HepG2 (cell line): ENCODE data around the gene DACT2. TPM values are rescaled to one million over a fixed set of nuclear protein-coding genes. Genes with fewer than 3 reads are reported as not detected.
A peak's percentile ranks its signal among the peaks of the same experiment; 100 is the strongest.

Source experiments
- ATAC-seq: fragments of 200-7000 bp; cut with Tn5 transposase; 3 replicates; pipeline ENCODE4 v1.9.1; 2020; ENCODE audit warnings: mild to moderate bottlenecking, moderate library complexity
- BruUV-seq: library from RNA; stranded (reverse); fragments of 400-500 nt; replicated peaks from 2 replicates; lab custom pipeline; 2021; lab: Mats Ljungman, UMichigan
- CTCF ChIA-PET: fragments of 300-600 bp; formaldehyde crosslinking; extraction: SDS; loops from one replicate; lab custom pipeline; 2021; ENCODE audit warnings: low total read pairs, inconsistent platforms, low intra/inter-chr PET ratio; lab: Yijun Ruan, JAX
- POLR2A ChIA-PET: fragments of 350-600 bp; sonication (Branson Sonifier 250); formaldehyde crosslinking; loops from one replicate; lab custom pipeline; 2020; ENCODE audit warnings: antibody characterized with exemption, inconsistent platforms; lab: Yijun Ruan, JAX
- DNase-seq: peaks from one replicate; pipeline ENCODE4 v3.0.0-alpha.2; 2015; ENCODE audit warnings: low spot score
- FAIRE-seq: peaks from 3 replicates; lab custom pipeline; 2011; peaks lifted over from hg19 to GRCh38; lab: Jason Lieb, UNC
- H2AFZ ChIP-seq: one replicate; pipeline ENCODE4 v1.6.1; 2011; ENCODE audit warnings: low read length, inconsistent platforms
- H3K27ac ChIP-seq: fragments of 300-600 bp; 3 replicates; pipeline ENCODE4 v1.8.0; 2011; ENCODE audit warnings: mixed run types, mild to moderate bottlenecking, mixed read lengths, low read length, inconsistent platforms; ENCODE audit not compliant: insufficient read depth; ENCODE audit errors: extremely low read length
- H3K27me3 ChIP-seq, 2 experiments: fragments of 200-600 bp in 1 of 2; 2 replicates in 1 of 2; 3 replicates in 1 of 2; pipeline versions ENCODE4 v1.6.0 to v1.8.0; 2011; ENCODE audit warnings: low read length in 2 of 2, mild to moderate bottlenecking in 2 of 2, moderate library complexity in 2 of 2, inconsistent platforms in 1 of 2; ENCODE audit not compliant: insufficient read depth in 2 of 2, control insufficient read depth in 1 of 2
- H3K36me3 ChIP-seq, 2 experiments: fragments of 200-600 bp in 1 of 2; replicated peaks in 1 of 2; 2 replicates in 1 of 2; 3 replicates in 1 of 2; pipeline versions ENCODE4 v1.5.1 to v1.8.0; 2011; ENCODE audit warnings: low read length in 2 of 2, inconsistent platforms in 1 of 2; ENCODE audit not compliant: insufficient read depth in 2 of 2, control insufficient read depth in 1 of 2
- H3K4me1 ChIP-seq: 2 replicates; pipeline ENCODE4 v1.5.1; 2012; ENCODE audit warnings: low read length, inconsistent platforms; ENCODE audit not compliant: insufficient read depth
- H3K4me2 ChIP-seq: 2 replicates; pipeline ENCODE4 v1.6.0; 2011; ENCODE audit warnings: low read depth, low read length, inconsistent platforms
- H3K4me3 ChIP-seq, 3 experiments: fragments of 200-600 bp in 1 of 3; sonication (generic), shearing (Covaris generic) in 1 of 3; replicated peaks in 1 of 3; 2 replicates each; pipeline ENCODE4 v1.5.1; 2011 to 2016; ENCODE audit warnings: low read length in 3 of 3, inconsistent platforms in 2 of 3, low read depth in 2 of 3, mild to moderate bottlenecking in 2 of 3, control low read depth in 1 of 3, mixed read lengths in 1 of 3; ENCODE audit not compliant: insufficient read depth in 1 of 3
- H3K79me2 ChIP-seq: one replicate; pipeline ENCODE4 v1.6.1; 2011; ENCODE audit warnings: low read length, inconsistent platforms; ENCODE audit not compliant: insufficient read depth
- H3K9ac ChIP-seq: 2 replicates; pipeline ENCODE4 v1.6.0; 2011; ENCODE audit warnings: mild to moderate bottlenecking, low read depth, low read length, inconsistent platforms; ENCODE audit not compliant: insufficient read depth
- H3K9me3 ChIP-seq: 2 replicates; pipeline ENCODE4 v1.5.1; 2012; ENCODE audit warnings: mild to moderate bottlenecking, low read length
- H4K20me1 ChIP-seq: 2 replicates; pipeline ENCODE4 v1.6.0; 2011; ENCODE audit warnings: inconsistent platforms, mild to moderate bottlenecking, low read length, moderate library complexity; ENCODE audit not compliant: insufficient read depth
- ASH2L ChIP-seq: fragments of 300-600, 200-600 bp; sonication (generic); IDR thresholded peaks from 2 replicates; pipeline ENCODE4 v1.7.0; 2017; ENCODE audit warnings: low read depth, mild to moderate bottlenecking, moderate library complexity, mixed read lengths, low read length; ENCODE audit not compliant: insufficient read length
- CAMTA2 ChIP-seq: sonication (generic); formaldehyde crosslinking; IDR thresholded peaks from 2 replicates; pipeline ENCODE4 v1.4.0; 2020; ENCODE audit warnings: mild to moderate bottlenecking, missing genetic modification reagents, borderline replicate concordance
- CCAR2 ChIP-seq: fragments of 200-400 bp; formaldehyde crosslinking; optimal IDR thresholded peaks from 2 replicates; pipeline ENCODE3; 2018; ENCODE audit warnings: low read depth, mild to moderate bottlenecking, low read length, moderate library complexity
- DMAP1 ChIP-seq: IDR thresholded peaks from 2 replicates; pipeline ENCODE4 v1.6.1; 2016
- GATAD2A ChIP-seq: IDR thresholded peaks from 2 replicates; pipeline ENCODE4 v1.6.1; 2016
- MYC ChIP-seq: sonication (generic); formaldehyde crosslinking; IDR thresholded peaks from 2 replicates; pipeline ENCODE4 v1.9.0; 2021; ENCODE audit warnings: missing genetic modification reagents, borderline replicate concordance
- NCOA2 ChIP-seq: sonication (generic); formaldehyde crosslinking; IDR thresholded peaks from 2 replicates; pipeline ENCODE4 v1.8.0; 2022; ENCODE audit warnings: inconsistent platforms
- PITX1 ChIP-seq: sonication (generic); formaldehyde crosslinking; IDR thresholded peaks from 2 replicates; pipeline ENCODE4 v1.5.1; 2020; ENCODE audit warnings: mild to moderate bottlenecking, missing genetic modification reagents
- POLR2AphosphoS5 ChIP-seq: IDR thresholded peaks from 2 replicates; pipeline ENCODE4 v1.6.1; 2012; ENCODE audit warnings: low read depth, low read length
- RAD51 ChIP-seq: fragments of 450-650 bp; IDR thresholded peaks from 2 replicates; pipeline ENCODE4 v1.6.1; 2016; ENCODE audit warnings: borderline replicate concordance
- SOX13 ChIP-seq, 3 experiments: fragments of 450-650 bp in 1 of 3; sonication (generic) in 1 of 3; formaldehyde crosslinking in 1 of 3; IDR thresholded peaks in 2 of 3; conservative IDR thresholded peaks in 1 of 3; 2 replicates each; pipeline versions ENCODE4 v1.5.0 to v1.6.1; 2016 to 2020; ENCODE audit warnings: antibody characterized with exemption in 1 of 3, mild to moderate bottlenecking in 1 of 3, missing compliant biosample characterization in 1 of 3, missing genetic modification reagents in 1 of 3, moderate library complexity in 1 of 3
- SOX5 ChIP-seq: IDR thresholded peaks from 2 replicates; pipeline ENCODE4 v1.6.1; 2016; ENCODE audit warnings: borderline replicate concordance
- SRSF9 ChIP-seq: fragments of 200-400 bp; formaldehyde crosslinking; IDR thresholded peaks from 2 replicates; pipeline ENCODE4 v1.6.1; 2018; ENCODE audit warnings: borderline replicate concordance, mild to moderate bottlenecking, low read depth, low read length; ENCODE audit not compliant: insufficient read depth, poor library complexity, severe bottlenecking
- TBX2 ChIP-seq: sonication (generic); formaldehyde crosslinking; IDR thresholded peaks from 2 replicates; pipeline ENCODE4 v1.5.0; 2020; ENCODE audit warnings: missing genetic modification reagents, mild to moderate bottlenecking, borderline replicate concordance
- ZEB1 ChIP-seq: IDR thresholded peaks from 2 replicates; pipeline ENCODE4 v1.6.1; 2012; ENCODE audit warnings: mild to moderate bottlenecking, low read depth, inconsistent platforms; ENCODE audit not compliant: insufficient replicate concordance
- ZNF235 ChIP-seq: sonication (generic); formaldehyde crosslinking; IDR thresholded peaks from 2 replicates; pipeline ENCODE4 v1.8.1; 2023; ENCODE audit warnings: mild to moderate bottlenecking, missing genetic modification reagents, borderline replicate concordance
- ZNF33A ChIP-seq: sonication (generic); formaldehyde crosslinking; IDR thresholded peaks from 2 replicates; pipeline ENCODE4 v1.5.1; 2020; ENCODE audit warnings: missing genetic modification reagents, mild to moderate bottlenecking, moderate library complexity, borderline replicate concordance
- ZNF546 ChIP-seq: sonication (generic); formaldehyde crosslinking; conservative IDR thresholded peaks from 2 replicates; pipeline ENCODE4 v1.8.1; 2023; ENCODE audit warnings: mild to moderate bottlenecking, missing genetic modification reagents
- ZNF556 ChIP-seq: sonication (generic); formaldehyde crosslinking; IDR thresholded peaks from 2 replicates; pipeline ENCODE4 v1.4.0; 2020; ENCODE audit warnings: mild to moderate bottlenecking, missing genetic modification reagents, borderline replicate concordance
- WGBS: methylation state at CpG from one replicate; pipeline ENCODE4 v1.1.6; 2017; ENCODE audit warnings: low lambda C conversion rate; 5-methylcytosine and 5-hydroxymethylcytosine counted together
- in situ Hi-C: cut with HindIII; loops from 2 replicates; pipeline ENCODE4 v1.10.0; 2017; ENCODE audit warnings: low pct_unique_long_range_greater_than_20kb; ENCODE audit not compliant: extremely low pct_ligation_motif_present
- intact Hi-C: fragments of 100-400 bp; cut with micrococcal nuclease; formaldehyde crosslinking; loops from one replicate; pipeline ENCODE4 v1.10.0; 2022; ENCODE audit not compliant: unreplicated experiment
- polyA plus RNA-seq, 8 experiments: library from polyadenylated mRNA; depleted of rRNA in 3 of 8; stranded (reverse) in 7 of 8; unstranded in 1 of 8; fragments of >200 nt; fragmentation: Illumina TruSeq in 4 of 8; extraction: Trizol in 4 of 8; gene quantifications; 2 replicates each; pipeline versions ENCODE4 v1.2.1 to v1.2.3, GENCODE V29; 2011 to 2016; ENCODE audit warnings: low read depth in 4 of 8, missing spikeins in 1 of 8, mixed read lengths in 1 of 8; ENCODE audit not compliant: insufficient read depth in 1 of 8
- total RNA-seq, 5 experiments: library from RNA; depleted of rRNA; stranded (reverse); fragments of >200 nt; fragmentation: Illumina TruSeq; extraction: Trizol; gene quantifications; 2 replicates each; pipeline ENCODE4 v1.2.3, GENCODE V29; 2016; ENCODE audit warnings: low read depth in 1 of 5
- TF ChIP-seq, protein P1 (sequence below): sonication (generic); formaldehyde crosslinking; IDR thresholded peaks from 2 replicates; pipeline ENCODE4 v1.5.1; 2020; ENCODE audit warnings: mild to moderate bottlenecking, missing genetic modification reagents, borderline replicate concordance

The DACT2 gene
- total and polyA plus RNA-seq, 2 of the 13 experiments (the other 11 are each of a cell fraction or from before 2014, with no cell fraction given) = 0.15 TPM; not detected in 1

- TF ChIP-seq SOX13 (IDR thresholded peaks at IDR 0.05) = no peak
- peak in 1 of 2 experiments; percentile 62; a peak in 2 of 4 replicates for TF ChIP-seq SOX13 (CRISPR knock-in tag; conservative IDR thresholded peaks at IDR 0.05 in 1 of 2, IDR thresholded peaks at IDR 0.05 in 1 of 2)
- peak; percentile 65 for TF ChIP-seq GATAD2A (CRISPR knock-in tag)
- peak; percentile 38 for TF ChIP-seq ZEB1
- no peak; the same call in 1 of the 2 replicates for TF ChIP-seq TBX2 (CRISPR knock-in tag)
- 0 out of 2 replicates have a peak, but pooled peaks have one; percentile 17 for TF ChIP-seq NCOA2
- TF ChIP-seq SOX5 (CRISPR knock-in tag) = peak; percentile 68; the same call in 1 of the 2 replicates
Observed at GRCh38 chr6:168318090-168318489, 1.5 kb downstream of the DACT2 start (continued).

DNA sequence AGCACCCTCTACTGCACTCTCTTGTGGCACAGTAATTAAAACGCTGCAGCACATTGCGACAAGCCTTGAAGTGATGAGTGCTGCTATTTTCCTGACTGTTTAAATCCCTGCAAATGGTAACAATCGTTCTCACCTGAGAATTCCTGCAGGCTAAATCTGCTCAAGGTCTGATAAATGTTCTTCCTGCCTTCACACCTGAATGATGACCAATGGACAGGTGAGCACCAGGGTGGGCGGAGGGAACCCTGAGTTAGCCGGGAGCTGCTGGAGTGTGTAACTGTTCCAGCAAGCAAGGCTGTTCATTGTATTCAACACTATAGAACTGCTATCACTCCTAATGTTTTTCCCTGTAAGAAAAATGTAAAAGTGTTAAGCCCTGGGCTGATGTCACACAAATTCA, 4.0 kb downstream of the DACT2 start:
- Histone ChIP-seq H3K4me2 (no peak overlapping the region), H3K4me3 (no peak overlapping the region), H4K20me1 (no peaks in the 10 kb centered on the region), H3K79me2 (no peaks in the 10 kb centered on the region), H3K9ac (no peak overlapping the region), H3K36me3 (no peaks in the 10 kb centered on the region), H3K4me1 (peaks cover 62% of the 10 kb centered on the region), H3K27me3 (peaks cover 0 to 7% of the 10 kb centered on the region in 2 experiments; a peak in 2 of 5 replicates), H2AFZ (no peak overlapping the region), H3K9me3 (no peaks in the 10 kb centered on the region), H3K27ac (no peak overlapping the region)
- no peak for FAIRE-seq
- in situ Hi-C loops = no loop called here
- intact Hi-C loops = no loop called here
- WGBS = 73% methylated on average over 5 of the region's 5 CpGs
- DNase-seq = no peak
- no peak for ATAC-seq
- BruUV-seq = no TSS peak
- ChIA-PET CTCF (interaction anchor here (1.1 kb wide), 1 partner anchor 115 kb away, joined by 3 read pairs; no protein-coding TSS in a partner anchor), POLR2A (no interaction called here)
- TF ChIP-seq ASH2L (no peak), DMAP1 (no peak), POLR2AphosphoS5 (no peak), RAD51 (no peak), MYC (CRISPR knock-in tag) (no peak), CAMTA2 (no peak), ZNF546 (CRISPR knock-in tag) (no peak), CCAR2 (no peak), ZNF235 (CRISPR knock-in tag) (no peak), PITX1 (CRISPR knock-in tag) (no peak), ZNF556 (no peak), SRSF9 (no peak), ZNF33A (CRISPR knock-in tag) (no peak)
- TF ChIP-seq, protein P1, sequence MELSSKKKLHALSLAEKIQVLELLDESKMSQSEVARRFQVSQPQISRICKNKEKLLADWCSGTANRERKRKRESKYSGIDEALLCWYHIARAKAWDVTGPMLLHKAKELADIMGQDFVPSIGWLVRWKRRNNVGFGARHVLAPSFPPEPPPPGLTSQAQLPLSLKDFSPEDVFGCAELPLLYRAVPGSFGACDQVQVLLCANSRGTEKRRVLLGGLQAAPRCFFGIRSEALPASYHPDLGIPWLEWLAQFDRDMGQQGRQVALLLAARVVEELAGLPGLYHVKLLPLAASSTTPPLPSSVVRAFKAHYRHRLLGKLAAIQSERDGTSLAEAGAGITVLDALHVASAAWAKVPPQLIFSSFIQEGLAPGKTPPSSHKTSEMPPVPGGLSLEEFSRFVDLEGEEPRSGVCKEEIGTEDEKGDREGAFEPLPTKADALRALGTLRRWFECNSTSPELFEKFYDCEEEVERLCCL (CRISPR knock-in tag) = no peak
